Measurements from ENCODE around the gene DDTL.

DDTL gene

DNA sequence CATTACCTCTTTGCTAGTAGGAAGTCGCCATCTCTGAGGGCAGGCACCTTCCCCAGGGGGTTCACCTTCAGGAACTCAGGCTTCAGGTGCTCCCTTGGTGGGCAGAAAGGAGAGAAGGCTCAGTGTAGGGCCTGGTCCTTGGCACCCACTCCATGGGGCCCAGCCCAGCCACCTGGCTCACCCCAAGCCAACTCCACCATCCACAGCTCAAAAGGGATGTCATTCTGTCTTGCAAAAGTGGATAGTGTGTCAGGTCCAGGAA, 41.3 kb downstream of the DDTL start:
- TF ChIP-seq, protein P1, sequence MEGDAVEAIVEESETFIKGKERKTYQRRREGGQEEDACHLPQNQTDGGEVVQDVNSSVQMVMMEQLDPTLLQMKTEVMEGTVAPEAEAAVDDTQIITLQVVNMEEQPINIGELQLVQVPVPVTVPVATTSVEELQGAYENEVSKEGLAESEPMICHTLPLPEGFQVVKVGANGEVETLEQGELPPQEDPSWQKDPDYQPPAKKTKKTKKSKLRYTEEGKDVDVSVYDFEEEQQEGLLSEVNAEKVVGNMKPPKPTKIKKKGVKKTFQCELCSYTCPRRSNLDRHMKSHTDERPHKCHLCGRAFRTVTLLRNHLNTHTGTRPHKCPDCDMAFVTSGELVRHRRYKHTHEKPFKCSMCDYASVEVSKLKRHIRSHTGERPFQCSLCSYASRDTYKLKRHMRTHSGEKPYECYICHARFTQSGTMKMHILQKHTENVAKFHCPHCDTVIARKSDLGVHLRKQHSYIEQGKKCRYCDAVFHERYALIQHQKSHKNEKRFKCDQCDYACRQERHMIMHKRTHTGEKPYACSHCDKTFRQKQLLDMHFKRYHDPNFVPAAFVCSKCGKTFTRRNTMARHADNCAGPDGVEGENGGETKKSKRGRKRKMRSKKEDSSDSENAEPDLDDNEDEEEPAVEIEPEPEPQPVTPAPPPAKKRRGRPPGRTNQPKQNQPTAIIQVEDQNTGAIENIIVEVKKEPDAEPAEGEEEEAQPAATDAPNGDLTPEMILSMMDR (conservative IDR thresholded peaks at IDR 0.05; ENCODE audit: low read depth, low read length): no peak
- DNase-seq (ENCODE audit: low read depth): no peak
- H3K4me3 ChIP-seq (ENCODE audit: low read length): no peak overlapping the region

- H3K4me3 ChIP-seq (ENCODE audit: low read length): no peak overlapping the region
- TF ChIP-seq, protein P1 (conservative IDR thresholded peaks at IDR 0.05; ENCODE audit: low read depth, low read length): no peak
- DNase-seq (ENCODE audit: low read depth): no peak
These were observed 41.9 kb downstream of the DDTL start for GRCh38 chr22:24008381-24009226.

DNA sequence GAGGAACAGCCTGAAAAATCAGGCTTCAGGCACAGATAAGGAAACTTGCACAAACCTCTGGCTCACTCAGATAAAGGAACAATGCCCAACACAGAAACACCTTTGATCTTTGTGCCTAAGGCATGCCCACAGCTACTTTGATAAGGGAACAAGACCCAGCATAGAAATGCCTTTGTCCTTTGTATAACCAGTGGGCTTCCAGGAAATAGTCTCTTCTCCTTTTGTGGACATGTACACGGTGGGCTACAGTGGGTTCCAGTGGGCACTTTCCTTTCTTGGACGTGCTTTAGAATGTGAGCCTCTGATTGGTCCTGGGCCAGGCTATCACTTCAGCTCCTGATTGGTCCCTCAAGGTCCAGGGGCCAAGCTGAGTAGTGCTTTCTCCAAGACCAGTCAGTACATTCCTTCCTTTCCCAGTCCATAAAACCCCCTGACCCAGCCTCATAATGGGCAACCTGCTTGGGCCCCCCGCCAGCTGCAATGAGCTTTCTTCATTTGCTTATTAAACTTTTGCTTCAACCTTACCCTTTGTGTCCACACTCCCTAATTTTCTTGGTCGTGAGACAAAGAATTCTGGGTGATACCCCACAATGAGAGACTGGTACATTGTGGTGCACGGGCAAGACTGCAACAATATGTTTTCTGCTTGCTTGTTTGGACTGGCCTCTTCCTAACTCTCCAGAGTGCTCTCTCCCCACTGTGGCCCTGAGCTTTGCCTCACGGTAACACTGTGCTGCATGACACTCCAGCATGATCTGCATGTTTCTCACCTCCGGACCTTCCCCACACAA, 42.7 kb downstream of the DDTL start:
- TF ChIP-seq, protein P1 (conservative IDR thresholded peaks at IDR 0.05; ENCODE audit: low read depth, low read length): no peak
- H3K4me3 ChIP-seq (ENCODE audit: low read length): no peak overlapping the region
- no peak for DNase-seq (ENCODE audit: low read depth)

DNA sequence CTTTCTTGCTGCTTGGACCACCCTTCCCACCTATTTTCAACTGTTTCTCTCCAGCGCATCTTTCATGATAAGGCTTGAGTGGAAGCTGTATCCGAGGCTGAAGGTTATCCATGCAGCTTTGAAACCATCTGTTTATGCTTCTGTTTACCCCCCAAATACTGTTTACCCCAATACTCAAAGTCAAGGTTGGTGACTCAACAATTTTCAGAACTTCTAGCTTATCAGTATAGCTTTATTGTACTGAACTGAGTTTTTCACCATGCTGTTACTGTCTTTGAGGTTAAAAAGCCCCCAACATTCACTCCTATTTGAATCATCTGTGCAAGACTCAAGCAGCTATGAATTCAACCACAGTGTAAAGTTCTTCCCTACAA, 43.3 kb downstream of the DDTL start:
- no peak for DNase-seq (ENCODE audit: low read depth)
- H3K4me3 ChIP-seq (ENCODE audit: low read length): no peak overlapping the region
- TF ChIP-seq, protein P1 (conservative IDR thresholded peaks at IDR 0.05; ENCODE audit: low read depth, low read length): no peak

- peak overlapping the region; percentile 96 for H3K4me3 ChIP-seq (ENCODE audit: low read length)
- DNase-seq (ENCODE audit: low read depth): no peak
- TF ChIP-seq, protein P1 (conservative IDR thresholded peaks at IDR 0.05; ENCODE audit: low read depth, low read length): no peak
These were observed 45.0 kb downstream of the DDTL start for GRCh38 chr22:24011735-24012068.

DNA sequence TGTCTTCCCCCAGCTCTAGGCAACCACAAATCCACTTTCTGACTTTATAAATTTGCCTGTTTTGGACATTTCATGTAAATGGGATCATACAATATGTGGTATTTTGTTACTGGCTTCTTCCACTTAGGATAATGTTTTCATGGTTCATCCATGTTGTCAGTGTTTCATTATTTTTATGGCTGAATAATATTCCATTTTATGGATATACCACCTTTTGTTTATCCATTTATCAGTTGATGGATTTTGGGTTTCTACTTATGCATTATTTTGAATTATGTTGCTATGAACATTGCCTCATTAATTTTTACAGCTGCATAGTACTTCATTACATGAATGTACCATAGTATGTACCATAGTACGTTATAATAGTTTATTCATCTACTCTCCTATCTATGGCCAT, 49.5 kb downstream of the DDTL start:
- TF ChIP-seq, protein P1 (conservative IDR thresholded peaks at IDR 0.05; ENCODE audit: low read depth, low read length): no peak
- no peak for DNase-seq (ENCODE audit: low read depth)
- no peak overlapping the region for H3K4me3 ChIP-seq (ENCODE audit: low read length)

- TF ChIP-seq, protein P1 (conservative IDR thresholded peaks at IDR 0.05; ENCODE audit: low read depth, low read length): no peak
- DNase-seq (ENCODE audit: low read depth): no peak
- no peak overlapping the region for H3K4me3 ChIP-seq (ENCODE audit: low read length)
These were observed 54.6 kb downstream of the DDTL start for GRCh38 chr22:24021304-24021703.
